Renal cortex interstitium (tissue), 11 donors: Measurements from ENCODE around the gene KIF2A. TPM values are rescaled to one million over a fixed set of nuclear protein-coding genes. Genes with fewer than 3 reads are reported as not detected.

Source experiments
- DNase-seq, 11 donors: peaks; one replicate each; pipeline ENCODE4 v3.0.0-alpha.2; 2013; ENCODE audit warnings: low read depth in 9 of 11, low spot score in 4 of 11; ENCODE audit errors: extremely low read depth in 1 of 11
- polyA plus RNA-seq, 3 donors: library from polyadenylated mRNA; unstranded; fragments of 120-200 nt; gene quantifications; one replicate each; pipeline ENCODE4 v1.2.1, GENCODE V29; 2013; ENCODE audit not compliant: insufficient read length in 3 of 3

The KIF2A gene
- polyA plus RNA-seq, 3 donors, result 44.2 to 68.3 (median 58.2) TPM

DNA sequence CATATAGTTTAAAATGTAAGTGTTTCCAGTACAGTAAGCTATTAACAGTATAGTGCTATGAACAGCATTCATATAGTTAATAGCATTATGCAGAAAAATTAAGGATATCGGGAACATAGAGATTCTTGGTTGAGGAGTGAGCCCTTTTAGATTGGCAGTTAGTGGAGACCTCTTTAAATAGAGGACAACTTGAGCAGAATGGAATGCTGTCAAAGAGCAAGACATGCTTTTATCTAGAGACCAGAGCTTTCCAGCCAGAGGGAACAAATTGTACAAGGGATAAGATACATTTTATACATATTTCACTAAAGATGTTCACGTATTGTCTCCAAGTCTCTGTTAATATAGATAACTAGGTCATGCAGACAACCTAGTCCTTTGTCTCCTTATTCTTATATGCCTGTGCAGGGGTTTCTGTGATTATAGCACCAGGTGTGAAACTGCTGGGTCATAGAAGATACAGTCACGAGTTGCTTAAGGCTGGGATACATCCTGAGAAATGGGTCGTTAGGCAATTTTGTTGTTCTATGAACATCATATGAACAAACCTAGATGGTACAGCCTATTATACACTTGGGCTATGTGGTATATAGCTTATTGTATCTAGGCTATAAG is 112.6 kb downstream of the KIF2A start:
- no peak for DNase-seq

DNA sequence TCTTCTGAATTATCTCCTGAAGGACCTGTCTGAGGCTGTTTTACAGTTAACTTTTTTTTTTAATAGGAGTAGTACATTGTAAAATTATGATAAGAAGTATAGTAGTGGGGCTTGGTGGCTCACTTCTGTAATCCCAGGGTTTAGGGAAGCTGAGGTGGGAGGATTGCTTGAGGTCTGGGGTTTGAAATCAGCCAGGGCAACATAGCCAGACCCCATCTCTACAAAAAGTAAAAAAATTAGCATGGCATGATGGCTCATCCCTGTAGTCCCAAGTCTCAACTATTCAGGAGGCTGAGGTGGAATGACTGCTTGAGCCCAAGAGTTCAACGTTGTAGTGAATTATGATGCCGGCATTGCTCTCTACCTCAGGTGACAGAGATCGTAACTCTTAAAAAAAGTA is 113.6 kb downstream of the KIF2A start:
- DNase-seq, result no peak

DNA sequence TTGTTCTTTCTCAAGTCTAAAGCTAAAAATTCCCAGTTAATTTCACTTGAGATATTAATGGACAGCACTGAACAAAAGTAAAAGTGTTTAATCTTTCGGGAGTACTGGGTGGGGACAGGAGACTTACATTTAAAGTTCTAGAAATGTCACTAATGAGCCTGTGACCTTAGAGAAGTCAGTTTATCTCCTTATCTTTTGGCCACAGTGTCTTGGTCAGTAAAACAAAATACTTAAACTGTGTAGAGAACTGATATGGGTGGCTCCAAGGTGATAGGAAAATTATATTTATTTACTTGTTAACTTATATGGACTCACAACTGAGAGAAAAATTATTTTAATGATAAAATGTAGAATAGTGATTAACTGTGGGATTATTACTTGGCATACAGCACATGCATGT is 115.4 kb downstream of the KIF2A start:
- no peak for DNase-seq

DNA sequence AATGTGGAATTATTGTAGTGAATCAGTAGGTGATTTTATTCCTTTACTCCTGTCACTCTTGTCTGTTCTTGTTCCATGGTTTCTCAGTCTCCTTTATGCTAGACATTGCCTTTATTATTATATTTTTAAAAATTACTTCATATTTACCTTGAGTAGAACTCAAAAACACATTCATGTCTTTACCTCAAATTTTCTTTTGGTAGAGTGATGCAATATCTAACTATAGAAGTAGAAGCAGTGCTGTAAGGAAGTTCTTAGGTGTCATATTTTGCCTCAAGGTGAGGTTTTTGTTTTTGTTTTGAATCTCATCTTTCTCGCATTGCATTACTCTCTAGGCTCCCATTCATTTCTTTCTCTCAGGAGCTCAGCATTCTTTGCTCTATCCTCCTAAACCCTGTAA is 118.8 kb downstream of the KIF2A start:
- no peak for DNase-seq

DNA sequence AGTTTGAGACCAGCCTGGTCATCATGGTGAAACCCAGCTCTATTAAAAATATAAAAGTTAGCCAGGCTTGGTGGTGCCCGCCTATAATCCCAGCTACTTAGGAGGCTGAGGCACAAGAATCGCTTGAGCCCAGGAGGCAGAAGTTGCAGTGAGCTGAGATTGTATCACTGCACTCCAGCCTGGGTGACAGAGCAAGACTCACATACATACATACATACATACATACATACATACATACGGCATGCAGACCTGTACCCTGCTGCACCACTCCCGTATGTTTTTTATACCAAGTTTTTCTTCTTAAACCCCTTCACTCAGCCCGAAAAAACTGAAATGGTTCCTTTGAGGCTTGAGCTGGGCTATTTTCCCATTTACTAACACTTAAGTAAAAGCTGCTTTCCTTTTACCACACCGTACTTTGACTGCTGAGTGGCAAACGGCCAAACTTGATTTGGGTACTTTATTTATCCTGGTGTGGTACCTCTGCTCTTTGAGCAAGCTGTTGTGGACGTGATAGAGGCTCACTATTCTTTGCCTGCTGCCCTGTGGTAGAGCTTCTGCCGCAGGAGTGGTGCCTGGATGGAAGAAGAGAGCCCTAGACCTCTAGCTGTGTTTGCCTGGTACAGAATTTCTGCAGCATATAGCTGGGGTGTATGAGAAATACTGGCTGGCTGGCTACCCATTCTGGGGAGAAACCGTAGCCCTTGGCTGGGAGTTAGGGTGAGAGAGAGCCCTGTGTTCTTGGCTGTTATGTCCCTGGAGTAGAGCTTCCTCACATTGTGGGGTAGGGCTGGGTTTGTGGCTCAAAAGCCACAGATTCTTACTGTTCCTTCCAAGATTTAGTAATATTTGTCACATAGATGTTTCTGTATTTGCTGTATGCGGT is 126.0 kb downstream of the KIF2A start:
- DNase-seq, result no peak

DNA sequence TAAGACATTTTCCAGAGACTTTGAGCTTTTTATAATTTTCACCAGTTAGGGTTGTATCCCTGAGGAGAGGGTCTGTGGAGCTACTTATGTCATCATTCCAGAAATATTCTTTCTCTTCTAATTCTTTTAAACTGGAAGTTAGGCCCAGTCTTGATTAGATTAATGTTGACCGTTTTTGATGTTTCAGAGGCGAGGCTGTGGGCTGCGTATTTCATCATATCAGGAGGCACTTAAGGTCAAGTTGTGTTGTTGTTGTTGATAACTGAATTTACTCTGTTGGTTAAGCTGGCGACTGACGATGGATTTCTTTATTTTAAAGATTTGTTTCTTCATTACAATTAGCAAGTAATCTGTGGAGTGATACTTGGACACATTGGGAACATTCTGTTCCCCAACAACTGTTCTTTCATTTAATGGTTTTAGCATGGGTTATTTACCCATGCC is 126.6 kb downstream of the KIF2A start:
- no peak for DNase-seq

Other genes starting within 250 kb of the KIF2A start
- gene DIMT1, start 97.7 kb downstream of the KIF2A start, polyA plus RNA-seq, result 10 to 100 TPM; 32.1 to 35.4 (median 35.2) TPM
- gene IPO11, start 106.6 kb downstream of the KIF2A start, polyA plus RNA-seq, result 10 to 100 TPM; 34.6 to 39.8 (median 34.7) TPM